GM12878 (cell line): Measurements from ENCODE around the gene PCCA. TPM values are rescaled to one million over a fixed set of nuclear protein-coding genes. Genes with fewer than 3 reads are reported as not detected.

ENCODE experiments used
- ATAC-seq: fragments of 200-7000 bp; cut with Tn5 transposase; 3 replicates; pipeline ENCODE4 v1.9.1; 2020; ENCODE audit warnings: mild to moderate bottlenecking, moderate library complexity
- BruUV-seq: library from RNA; stranded (reverse); fragments of 400-500 nt; replicated peaks from 2 replicates; lab custom pipeline; 2021; lab: Mats Ljungman, UMichigan
- CTCF ChIA-PET: fragments of 300-600 bp; sonication (Branson Sonifier 250); formaldehyde crosslinking; extraction: SDS; loops from one replicate; lab custom pipeline; 2021; ENCODE audit warnings: inconsistent platforms; lab: Yijun Ruan, JAX
- POLR2A ChIA-PET: fragments of 350-600 bp; formaldehyde crosslinking; extraction: SDS; loops from one replicate; lab custom pipeline; 2021; ENCODE audit warnings: inconsistent platforms; lab: Charles Lee
- RAD21 ChIA-PET: fragments of 300-600 bp; sonication (Branson Sonifier 250); formaldehyde crosslinking; loops from one replicate; lab custom pipeline; 2023; ENCODE audit warnings: antibody characterized with exemption; ENCODE audit not compliant: unreplicated experiment; lab: Charles Lee
- SMC1A ChIA-PET: fragments of 300-600 bp; sonication (Branson Sonifier 250); formaldehyde crosslinking; loops from one replicate; lab custom pipeline; 2023; ENCODE audit not compliant: unreplicated experiment, uncharacterized antibody; lab: Charles Lee
- DNase-seq: peaks from one replicate; pipeline ENCODE4 v3.0.0-alpha.2; 2011; ENCODE audit warnings: low read depth, low spot score
- FAIRE-seq: peaks from 3 replicates; lab custom pipeline; 2011; peaks lifted over from hg19 to GRCh38; lab: Jason Lieb, UNC
- H2AFZ ChIP-seq: 2 replicates; pipeline ENCODE4 v1.6.0; 2011; ENCODE audit warnings: low read depth, low read length, control low read depth; ENCODE audit not compliant: control insufficient read depth
- H3K27ac ChIP-seq: 2 replicates; pipeline ENCODE4 v1.5.1; 2011; ENCODE audit warnings: control low read depth; ENCODE audit not compliant: control insufficient read depth, insufficient read depth
- H3K27me3 ChIP-seq, 2 experiments: replicated peaks in 1 of 2; 2 replicates each; pipeline versions ENCODE4 v1.6.0 to v1.6.1; 2011; ENCODE audit warnings: low read length in 1 of 2; ENCODE audit not compliant: control insufficient read depth in 2 of 2, insufficient read depth in 2 of 2
- H3K36me3 ChIP-seq, 2 experiments: 2 replicates each; pipeline ENCODE4 v1.5.1; 2011; ENCODE audit warnings: low read length in 1 of 2; ENCODE audit not compliant: control insufficient read depth in 2 of 2, insufficient read depth in 2 of 2
- H3K4me1 ChIP-seq: 2 replicates; pipeline ENCODE4 v1.6.1; 2011; ENCODE audit warnings: mild to moderate bottlenecking, low read length, moderate library complexity, mixed read lengths; ENCODE audit not compliant: control insufficient read depth, insufficient read depth
- H3K4me2 ChIP-seq: 2 replicates; pipeline ENCODE4 v1.6.0; 2011; ENCODE audit warnings: control low read depth; ENCODE audit not compliant: control insufficient read depth, insufficient read depth
- H3K4me3 ChIP-seq: fragments of 200-600 bp; sonication (generic); 2 replicates; pipeline ENCODE4 v1.5.1; 2016
- H3K79me2 ChIP-seq: 2 replicates; pipeline ENCODE4 v1.6.0; 2011; ENCODE audit warnings: low read length; ENCODE audit not compliant: control insufficient read depth, insufficient read depth
- H3K9ac ChIP-seq: 2 replicates; pipeline ENCODE4 v1.8.0; 2011; ENCODE audit warnings: low read length, control low read depth, mixed read lengths; ENCODE audit not compliant: control insufficient read depth, insufficient read depth
- H3K9me3 ChIP-seq: replicated peaks from 3 replicates; pipeline ENCODE4 v1.5.1; 2011; ENCODE audit warnings: mild to moderate bottlenecking, low read length; ENCODE audit not compliant: control insufficient read depth, insufficient read depth
- H4K20me1 ChIP-seq: 2 replicates; pipeline ENCODE4 v1.6.0; 2011; ENCODE audit not compliant: control insufficient read depth, insufficient read depth
- ASH2L ChIP-seq: fragments of 300-600, 200-600 bp; sonication (generic); IDR thresholded peaks from 2 replicates; pipeline ENCODE4 v1.6.1; 2017; ENCODE audit warnings: low read depth, mild to moderate bottlenecking, borderline replicate concordance
- CBFB ChIP-seq: IDR thresholded peaks from 2 replicates; pipeline ENCODE4 v1.6.1; 2016; ENCODE audit warnings: antibody characterized with exemption, low read depth
- CREB1 ChIP-seq: IDR thresholded peaks from 2 replicates; pipeline ENCODE4 v1.6.1; 2012; ENCODE audit warnings: low read depth, mild to moderate bottlenecking, inconsistent platforms
- E2F8 ChIP-seq: fragments of 450-650 bp; IDR thresholded peaks from 2 replicates; pipeline ENCODE4 v1.6.1; 2018; ENCODE audit warnings: mild to moderate bottlenecking, low read depth, moderate library complexity; ENCODE audit not compliant: partially characterized antibody
- HDGF ChIP-seq: fragments of 450-650 bp; IDR thresholded peaks from 2 replicates; pipeline ENCODE4 v1.6.1; 2016; ENCODE audit warnings: antibody characterized with exemption
- NFXL1 ChIP-seq: fragments of 450-650 bp; IDR thresholded peaks from 2 replicates; pipeline ENCODE4 v1.6.1; 2017; ENCODE audit warnings: antibody characterized with exemption, mild to moderate bottlenecking, borderline replicate concordance
- POLR2AphosphoS2 ChIP-seq: IDR thresholded peaks from 2 replicates; pipeline ENCODE4 v1.6.1; 2011; ENCODE audit warnings: low read depth, mild to moderate bottlenecking, low read length, improper control_type of control experiment, moderate library complexity
- POLR2AphosphoS5 ChIP-seq: IDR thresholded peaks from 2 replicates; pipeline ENCODE4 v1.6.1; 2011; ENCODE audit warnings: mild to moderate bottlenecking, low read length, inconsistent platforms
- RBBP5 ChIP-seq: fragments of 200-600 bp; sonication (generic); conservative IDR thresholded peaks from 2 replicates; pipeline ENCODE4 v1.6.1; 2016
- ZNF274 ChIP-seq: IDR thresholded peaks from one replicate; pipeline ENCODE4 v1.8.0; 2011; ENCODE audit not compliant: insufficient read length, insufficient read depth
- ZNF622 ChIP-seq: fragments of 450-650 bp; IDR thresholded peaks from 2 replicates; pipeline ENCODE4 v1.6.1; 2017; ENCODE audit warnings: mild to moderate bottlenecking, inconsistent platforms
- ZNF687 ChIP-seq: fragments of 450-650 bp; IDR thresholded peaks from 2 replicates; pipeline ENCODE4 v1.6.1; 2017; ENCODE audit warnings: mild to moderate bottlenecking, moderate library complexity
- WGBS: methylation state at CpG from one replicate; pipeline ENCODE4 v1.1.6; 2016; ENCODE audit warnings: low lambda C conversion rate; ENCODE audit not compliant: insufficient replicate concordance, insufficient coverage; ENCODE audit errors: missing lambda C conversion rate; 5-methylcytosine and 5-hydroxymethylcytosine counted together
- in situ Hi-C: fragments of 300-500 bp; cut with MboI; formaldehyde crosslinking; loops from 9 replicates; pipeline ENCODE4 v1.14.3; 2018; ENCODE audit warnings: mixed read lengths
- intact Hi-C: fragments of 100-400 bp; cut with micrococcal nuclease; formaldehyde crosslinking; loops from one replicate; pipeline ENCODE4 v1.14.2; 2022; ENCODE audit not compliant: unreplicated experiment
- polyA plus RNA-seq, 11 experiments: library from polyadenylated mRNA; depleted of rRNA in 4 of 11; unstranded in 6 of 11; stranded (reverse) in 5 of 11; fragments of >200 nt; fragmentation: Nextera tagmentation in 4 of 11; fragmentation: Illumina TruSeq in 1 of 11; extraction: Ambion mirVana in 4 of 11; extraction: Trizol in 1 of 11; gene quantifications; 1 replicate in 1 of 11; 2 replicates in 10 of 11; pipeline versions ENCODE4 v1.2.1 to v1.2.3, GENCODE V29; 2011 to 2016; ENCODE audit warnings: inconsistent platforms in 2 of 11, missing spikeins in 2 of 11, low read depth in 1 of 11
- total RNA-seq, 4 experiments: library from RNA; depleted of rRNA in 3 of 4; stranded (reverse); fragments of >200 nt in 3 of 4; fragmentation: Illumina TruSeq in 1 of 4; extraction: Trizol in 1 of 4; gene quantifications; 2 replicates each; pipeline versions ENCODE4 v1.2.1 to v1.2.3, GENCODE V29; 2013 to 2021

The PCCA gene
- total and polyA plus RNA-seq, 10 of the 15 experiments (the other 5 are each of a cell fraction or from before 2014, with no cell fraction given): 5.9 to 18.2 (median 12.4) TPM

GRCh38 chr13:100110269-100110668, 21.4 kb downstream of the PCCA start:
- ATAC-seq: no peak
- ChIA-PET RAD21 (no interaction called here), POLR2A (interaction anchor here (0.6 to 1.1 kb wide), 2 partner anchors 22 to 763 kb away, joined by 4 to 7 read pairs; partner anchors contain the start of gene PCCA), CTCF (interaction anchor here (0.9 kb wide), 1 partner anchor 124 kb away, joined by 3 read pairs; no protein-coding TSS in a partner anchor), SMC1A (interaction anchor here (0.7 kb wide), 1 partner anchor 21 kb away, joined by 3 read pairs; no protein-coding TSS in a partner anchor)
- Histone ChIP-seq H3K27me3 (no peaks in the 10 kb centered on the region), H3K79me2 (no peaks in the 10 kb centered on the region), H3K36me3 (peaks cover 0 to 2% of the 10 kb centered on the region in 2 experiments; a peak in 1 of 4 replicates), H2AFZ (no peak overlapping the region), H4K20me1 (no peaks in the 10 kb centered on the region), H3K4me1 (peaks cover 6% of the 10 kb centered on the region), H3K9ac (no peak overlapping the region), H3K4me3 (no peak overlapping the region), H3K4me2 (no peak overlapping the region), H3K27ac (no peak overlapping the region), H3K9me3 (no peaks in the 10 kb centered on the region)
- no peak for FAIRE-seq
- BruUV-seq: no TSS peak
- no peak for DNase-seq
- no peak for TF ChIP-seq RBBP5
- TF ChIP-seq ASH2L: no peak
- TF ChIP-seq E2F8: no peak
- no peak for TF ChIP-seq CREB1
- no peak for TF ChIP-seq POLR2AphosphoS2
- no peak for TF ChIP-seq ZNF622
- no peak for TF ChIP-seq POLR2AphosphoS5
- TF ChIP-seq ZNF274: no peak
- no peak for TF ChIP-seq CBFB
- no peak for TF ChIP-seq HDGF
- no peak for TF ChIP-seq ZNF687
- TF ChIP-seq NFXL1: no peak
- 69% methylated on average over 2 of the region's 2 CpGs for WGBS
- in situ Hi-C loops: no loop called here
- intact Hi-C loops: no loop called here
